ENCODE data around the gene ETFB.

The ETFB gene

DNA sequence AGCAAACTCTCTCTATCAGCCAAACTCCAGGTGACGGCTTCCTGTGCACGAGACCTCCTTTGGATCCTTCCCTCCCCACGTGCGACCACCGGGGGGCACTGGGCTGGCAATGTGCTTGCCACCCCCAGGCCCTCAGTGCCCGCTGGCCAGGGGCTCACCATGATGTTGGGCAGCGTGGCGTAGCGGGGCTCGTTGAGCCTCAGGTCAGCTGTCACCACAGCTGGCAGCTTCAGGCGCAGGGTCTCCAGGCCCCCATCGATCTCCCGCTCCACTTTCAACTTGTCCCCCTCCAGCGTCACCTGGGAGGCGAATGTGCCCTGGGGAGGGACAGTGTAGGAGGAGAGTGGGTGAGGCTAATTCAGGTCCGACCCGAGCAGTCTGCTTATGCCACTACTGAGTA lies 19.4 kb downstream of the ETFB start:
- no peak for FAIRE-seq

DNA sequence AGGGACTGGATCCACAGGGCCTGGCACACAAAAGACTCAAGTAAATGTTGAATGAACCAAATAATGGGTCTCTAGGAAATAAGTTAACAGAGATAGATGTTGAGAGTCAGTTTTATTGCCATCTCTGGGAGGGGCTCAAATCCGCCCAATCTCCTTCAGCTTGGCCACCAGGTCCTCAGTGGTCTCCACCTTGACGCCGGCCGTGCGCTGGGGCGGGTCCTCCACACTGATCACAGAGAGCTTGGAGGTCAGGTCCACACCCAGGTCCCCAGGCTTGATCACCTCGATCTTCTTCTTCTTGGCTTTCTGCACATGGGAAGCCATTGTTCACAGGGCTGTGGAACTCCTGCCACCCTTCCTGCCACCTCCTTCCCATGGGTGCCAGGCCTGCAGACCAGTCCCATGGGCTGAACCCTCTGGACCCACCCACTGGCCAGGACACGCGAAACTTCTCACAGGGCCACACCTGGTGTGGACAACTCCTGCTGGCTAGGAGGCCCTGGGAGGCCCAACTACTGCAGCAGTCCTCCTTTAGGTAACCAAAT lies 21.0 kb downstream of the ETFB start:
- no peak for FAIRE-seq

- no peak for FAIRE-seq
Measured at GRCh38 chr19:51342631-51343569, 23.3 kb downstream of the ETFB start.

GRCh38 chr19:51341976-51342580 lies 24.1 kb downstream of the ETFB start, which contains the start of gene VSIG10L:
VSIG10L (minus strand) TSS chr19:51342139; CDS start chr19:51342124, 15 bp downstream.
- no peak for FAIRE-seq

GRCh38 chr19:51341066-51341465 lies 25.1 kb downstream of the ETFB start:
- no peak for FAIRE-seq

DNA sequence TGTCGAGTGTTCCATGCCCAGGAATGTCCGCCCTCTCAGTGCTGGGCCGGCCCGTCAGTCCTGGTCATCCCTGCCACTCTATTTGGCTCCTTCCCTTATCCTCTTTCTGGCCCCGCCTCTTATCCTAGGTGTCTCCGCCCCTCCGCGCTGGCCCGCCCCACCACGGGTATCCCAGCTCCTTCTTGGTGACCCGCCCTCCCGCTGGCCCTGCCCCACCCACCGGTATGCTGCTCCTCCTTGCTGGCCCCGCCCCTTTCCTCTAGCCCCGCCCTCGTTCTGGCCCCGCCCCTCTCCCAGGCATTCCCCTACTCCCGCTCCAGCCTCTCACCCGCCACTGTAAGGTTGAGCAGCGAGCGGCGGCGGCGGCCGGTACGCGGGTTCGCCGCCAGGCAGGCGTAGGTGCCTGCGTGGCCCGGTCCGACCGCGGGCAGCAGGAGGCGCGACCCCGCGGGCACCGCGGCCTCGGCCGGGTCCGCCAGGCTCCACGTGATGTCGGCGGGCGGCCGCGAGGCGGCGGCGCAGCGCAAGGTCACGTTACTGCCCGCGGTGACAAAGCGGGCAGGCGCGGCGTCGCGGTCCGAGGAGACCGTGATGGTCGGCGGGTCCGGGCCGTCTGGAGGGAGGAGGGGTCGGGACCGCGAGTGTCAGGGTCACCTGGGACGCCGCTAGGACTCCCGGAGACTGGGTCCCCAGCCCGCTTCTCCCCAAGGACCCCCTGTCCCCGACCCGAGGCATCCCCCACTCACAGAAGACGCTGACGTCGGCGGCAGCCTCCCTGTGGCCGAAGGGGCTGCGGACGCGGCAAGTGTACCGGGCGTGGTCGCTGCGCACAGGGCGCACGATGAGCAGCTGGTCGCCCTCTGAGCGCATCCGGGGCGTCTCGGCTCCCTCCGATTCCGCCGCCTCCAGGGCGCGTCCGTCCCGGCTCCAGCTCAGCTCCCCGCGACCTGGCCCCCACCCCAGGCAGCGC lies 26.2 kb downstream of the ETFB start:
- FAIRE-seq = no peak

GRCh38 chr19:51339313-51339686 lies 26.9 kb downstream of the ETFB start:
- no peak for FAIRE-seq

- no peak for FAIRE-seq
Measured at GRCh38 chr19:51338563-51339312, 27.4 kb downstream of the ETFB start.

- FAIRE-seq = no peak
Measured at GRCh38 chr19:51337861-51338562, 28.2 kb downstream of the ETFB start.

- FAIRE-seq = no peak
Measured at GRCh38 chr19:51337141-51337860, 28.9 kb downstream of the ETFB start.

DNA sequence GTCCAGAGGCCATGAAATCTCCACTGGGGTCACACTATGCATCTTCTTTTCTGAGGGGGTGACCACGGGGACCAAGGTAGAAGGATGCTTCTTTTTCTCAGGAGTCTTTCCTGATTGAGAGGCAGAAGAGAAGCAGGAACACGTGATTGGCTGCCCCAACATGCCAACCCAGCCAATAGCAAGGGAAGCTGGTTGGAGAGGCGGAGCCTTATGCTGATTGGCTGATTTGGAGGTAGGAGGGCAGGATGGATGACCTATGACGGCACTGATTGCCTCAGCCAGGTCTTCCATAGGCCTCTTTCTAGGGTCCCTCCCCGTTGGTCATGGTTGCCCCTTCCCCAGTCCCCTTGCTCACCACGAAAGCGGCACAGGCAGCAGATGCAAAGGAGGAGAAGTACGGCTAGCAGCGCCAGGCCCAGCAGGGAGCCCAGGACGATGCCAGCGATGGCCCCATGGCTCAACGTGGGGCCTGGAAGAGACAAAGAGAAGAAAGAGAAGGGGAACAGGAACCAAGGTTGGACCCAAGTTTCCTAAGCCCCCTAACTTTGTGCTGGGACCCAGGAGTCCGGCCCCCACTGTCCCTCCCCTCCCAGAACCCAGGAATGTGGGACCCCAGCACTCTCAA lies 32.2 kb downstream of the ETFB start:
- FAIRE-seq = no peak

GRCh38 chr19:51331716-51332115 lies 34.5 kb downstream of the ETFB start:
- no peak for FAIRE-seq

GRCh38 chr19:51331193-51331592 lies 35.0 kb downstream of the ETFB start:
- FAIRE-seq = no peak

DNA sequence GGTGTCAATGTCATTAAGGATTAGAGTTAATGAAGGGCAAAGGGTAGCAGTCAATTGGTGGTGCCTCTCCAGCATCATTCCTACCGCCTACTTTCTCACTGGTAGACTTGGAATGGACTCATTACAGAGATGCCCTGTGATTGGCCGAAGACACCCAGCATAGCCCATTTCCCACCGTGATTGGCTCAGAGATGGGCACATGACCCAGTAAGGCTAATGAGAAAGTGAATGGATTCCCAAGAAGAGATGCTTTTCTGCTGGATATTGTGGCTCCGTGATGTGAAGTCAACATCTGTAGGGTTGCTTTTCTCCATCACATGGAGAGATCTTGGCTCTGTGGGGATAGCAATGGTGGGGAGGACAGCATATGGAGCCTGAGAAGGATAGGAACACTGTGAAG lies 35.8 kb downstream of the ETFB start:
- FAIRE-seq = no peak

DNA sequence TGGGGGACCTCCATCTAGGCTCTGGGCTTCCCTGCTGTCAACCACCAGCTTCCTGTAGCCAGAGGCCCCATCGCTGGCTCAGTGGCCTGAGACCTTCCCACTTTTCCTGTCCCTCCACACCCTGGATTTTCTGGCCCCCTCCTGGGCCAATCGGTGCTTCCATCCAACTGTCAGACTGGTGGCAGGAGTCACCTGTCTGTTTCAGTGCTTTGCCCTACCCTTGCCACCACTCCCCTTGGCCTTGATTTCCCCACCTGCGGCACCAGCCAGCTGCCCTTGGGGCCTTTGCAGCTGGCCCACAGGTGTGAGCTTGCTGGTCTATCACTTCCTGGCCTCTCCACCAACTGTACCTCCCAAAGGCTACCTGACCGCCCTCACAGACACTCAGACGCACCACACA lies 36.8 kb downstream of the ETFB start:
- FAIRE-seq = no peak

DNA sequence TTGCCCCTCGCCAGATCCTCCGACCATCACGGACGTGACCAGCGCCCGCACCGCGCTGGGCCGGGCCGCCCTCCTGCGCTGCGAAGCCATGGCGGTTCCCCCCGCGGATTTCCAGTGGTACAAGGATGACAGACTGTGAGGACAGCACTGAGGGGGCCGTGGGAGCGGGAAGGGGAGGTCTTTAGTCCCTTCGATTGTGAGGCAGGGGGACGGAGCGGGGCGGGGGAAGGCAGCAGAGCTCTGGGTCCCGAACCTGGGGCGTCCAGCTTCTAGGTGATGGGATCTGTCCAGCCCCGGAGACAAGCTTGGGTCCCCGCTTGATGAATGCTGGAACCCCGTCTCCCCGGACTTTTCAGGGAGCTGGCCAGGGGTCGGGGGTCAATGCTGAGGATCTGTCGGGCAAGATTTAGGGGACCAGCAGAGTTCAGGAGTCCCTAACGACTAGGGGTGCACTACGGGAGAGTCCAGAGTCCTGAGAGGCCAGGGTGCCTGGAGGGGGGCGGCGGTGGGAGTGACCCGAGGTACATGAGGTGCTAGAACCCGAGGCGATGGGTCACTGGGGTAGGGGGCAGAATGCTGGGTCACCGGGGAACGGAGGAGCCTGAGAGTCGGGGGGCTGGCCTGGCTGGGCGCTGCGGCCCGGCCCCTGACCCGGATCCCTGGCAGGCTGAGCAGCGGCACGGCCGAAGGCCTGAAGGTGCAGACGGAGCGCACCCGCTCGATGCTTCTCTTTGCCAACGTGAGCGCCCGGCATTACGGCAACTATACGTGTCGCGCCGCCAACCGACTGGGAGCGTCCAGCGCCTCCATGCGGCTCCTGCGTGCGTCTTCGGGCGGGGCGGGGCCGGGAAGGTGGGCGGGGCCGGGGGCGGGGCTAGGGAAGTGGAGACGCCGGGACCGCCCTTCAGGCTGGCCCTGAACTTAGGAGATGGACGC lies 38.9 kb downstream of the ETFB start:
- FAIRE-seq = no peak

DNA sequence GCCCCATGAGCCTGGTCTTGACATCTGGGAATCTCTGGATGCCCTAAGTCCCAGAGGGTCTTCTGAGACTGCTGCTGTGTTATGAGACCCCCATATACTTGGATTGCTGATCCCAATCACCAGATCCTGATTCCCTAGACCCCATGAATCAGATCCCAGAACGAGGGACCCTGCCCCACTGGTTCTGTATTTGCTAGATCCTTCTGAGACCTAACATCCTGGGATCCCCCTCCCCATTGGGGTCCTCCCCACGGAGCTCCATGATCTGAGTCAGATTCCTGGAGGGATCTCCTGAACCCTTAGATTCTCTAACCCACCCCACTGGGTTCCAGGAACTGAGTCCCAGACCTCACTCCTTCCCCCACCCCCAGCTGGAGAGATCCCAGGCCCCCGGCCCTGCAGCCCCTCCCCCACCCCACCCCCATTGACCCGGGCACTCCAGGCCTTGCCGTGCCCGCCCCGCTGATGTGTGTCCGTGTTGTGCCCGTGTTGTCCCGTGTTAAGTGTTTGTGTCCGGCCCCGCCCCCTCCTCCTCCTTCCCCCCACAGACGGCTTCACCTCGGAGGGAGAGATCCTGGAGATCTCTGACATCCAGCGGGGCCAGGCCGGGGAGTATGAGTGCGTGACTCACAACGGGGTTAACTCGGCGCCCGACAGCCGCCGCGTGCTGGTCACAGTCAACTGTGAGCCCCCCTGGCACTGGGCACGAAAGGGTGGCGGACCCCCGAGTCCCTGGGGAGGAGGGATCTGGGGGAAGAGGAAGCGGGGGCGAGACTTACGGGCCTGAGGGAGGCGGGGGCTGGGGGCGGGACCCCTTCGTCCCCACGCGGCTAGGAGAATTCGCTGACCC lies 39.7 kb downstream of the ETFB start:
- FAIRE-seq = no peak
